Small intestine (tissue), 7 donors: ENCODE measurements around the gene COX10. TPM values are rescaled to one million over a fixed set of nuclear protein-coding genes. Genes with fewer than 3 reads are reported as not detected.

ENCODE experiments used
- DNase-seq, 2 donors: peaks; one replicate each; pipeline versions ENCODE4 v3.0.0 to v3.0.0-alpha.2; 2013
- FAIRE-seq: peaks from 2 replicates; lab custom pipeline; 2012; peaks lifted over from hg19 to GRCh38; lab: Jason Lieb, UNC
- H3K27ac ChIP-seq, 3 donors: one replicate each; pipeline ENCODE4 v1.5.1; 2013; ENCODE audit warnings: low read length in 2 of 3, mild to moderate bottlenecking in 2 of 3, control low read depth in 1 of 3, inconsistent platforms in 1 of 3, low read depth in 1 of 3, moderate library complexity in 1 of 3
- H3K27me3 ChIP-seq, 3 donors: one replicate each; pipeline ENCODE4 v1.6.1; 2013; ENCODE audit warnings: low read length in 3 of 3, inconsistent platforms in 1 of 3; ENCODE audit not compliant: control insufficient read depth in 3 of 3, insufficient read depth in 3 of 3
- H3K36me3 ChIP-seq, 3 donors: one replicate each; pipeline ENCODE4 v1.6.1; 2013; ENCODE audit warnings: low read length in 3 of 3, inconsistent platforms in 1 of 3, low read depth in 1 of 3, mild to moderate bottlenecking in 1 of 3, moderate library complexity in 1 of 3; ENCODE audit not compliant: control insufficient read depth in 3 of 3, insufficient read depth in 2 of 3
- H3K4me1 ChIP-seq, 3 donors: one replicate each; pipeline ENCODE4 v1.6.1; 2013; ENCODE audit warnings: low read length in 2 of 3, inconsistent platforms in 1 of 3, low read depth in 1 of 3, mild to moderate bottlenecking in 1 of 3, moderate library complexity in 1 of 3; ENCODE audit not compliant: control insufficient read depth in 3 of 3, insufficient read depth in 2 of 3
- H3K4me3 ChIP-seq, 3 donors: one replicate each; pipeline ENCODE4 v1.5.1; 2013; ENCODE audit warnings: low read length in 3 of 3, control low read depth in 1 of 3, inconsistent platforms in 1 of 3, low read depth in 1 of 3, mild to moderate bottlenecking in 1 of 3, moderate library complexity in 1 of 3
- H3K9me3 ChIP-seq, 2 donors: one replicate each; pipeline ENCODE4 v1.6.1; 2013; ENCODE audit warnings: low read depth in 1 of 2, low read length in 1 of 2; ENCODE audit not compliant: control insufficient read depth in 2 of 2, insufficient read depth in 1 of 2
- WGBS, 3 donors: extraction: QIAGEN DNeasy Blood & Tissue Kit; methylation state at CpG; one replicate each; pipeline ENCODE4 v1.1.7; 2013; 5-methylcytosine and 5-hydroxymethylcytosine counted together
- polyA plus RNA-seq, 4 donors: library from polyadenylated mRNA; stranded (reverse) in 3 of 4; unstranded in 1 of 4; fragments of 200-250 nt in 3 of 4; fragments of 120-200 nt in 1 of 4; gene quantifications; one replicate each; pipeline versions ENCODE4 v1.2.1 to v1.2.3, GENCODE V29; 2013
- donor health status: healthy with polysubstance abuse.
- donor health status: control.
- donor health status: control.
- donor health status: Bipolar disorder and iron deficiency.
- donor health status: healthy.

The COX10 gene
- polyA plus RNA-seq, 4 donors: 10.8 to 18.1 (median 16.2) TPM

DNA sequence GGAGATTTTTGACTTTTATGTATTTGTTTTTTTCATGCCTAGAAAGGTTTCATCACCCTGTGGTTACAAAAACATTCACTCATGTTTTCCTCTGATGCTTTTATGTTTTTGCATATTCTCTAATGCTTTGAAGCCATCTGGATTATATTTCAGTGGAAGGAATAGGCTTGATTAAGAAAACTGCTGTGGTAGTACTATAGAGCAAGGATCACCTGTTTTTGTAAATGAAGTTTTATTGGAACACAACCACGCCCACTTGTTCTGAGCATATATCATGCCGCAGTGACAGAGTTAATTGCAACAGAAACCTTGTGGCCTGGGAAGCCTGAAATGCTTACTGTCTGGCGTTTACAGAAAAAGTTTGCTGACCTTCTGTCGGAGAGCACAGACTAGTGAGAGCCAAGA, 11.5 kb downstream of the COX10 start:
- Histone ChIP-seq H3K27ac (peak overlapping the region in 1 of 3 donors; percentile 63), H3K4me3 (no peak overlapping the region), H3K9me3 (no peaks in the 10 kb centered on the region), H3K4me1 (peaks cover 0 to 4% (median 3%) of the 10 kb centered on the region in 3 donors), H3K27me3 (no peaks in the 10 kb centered on the region), H3K36me3 (peaks cover 0 to 16% (median 8%) of the 10 kb centered on the region in 3 donors)
- DNase-seq (peak; percentile 71 to 72), FAIRE-seq (no peak)
- 19 to 58% (median 36%) methylated on average over 4 of the region's 4 CpGs for WGBS, 3 donors

DNA sequence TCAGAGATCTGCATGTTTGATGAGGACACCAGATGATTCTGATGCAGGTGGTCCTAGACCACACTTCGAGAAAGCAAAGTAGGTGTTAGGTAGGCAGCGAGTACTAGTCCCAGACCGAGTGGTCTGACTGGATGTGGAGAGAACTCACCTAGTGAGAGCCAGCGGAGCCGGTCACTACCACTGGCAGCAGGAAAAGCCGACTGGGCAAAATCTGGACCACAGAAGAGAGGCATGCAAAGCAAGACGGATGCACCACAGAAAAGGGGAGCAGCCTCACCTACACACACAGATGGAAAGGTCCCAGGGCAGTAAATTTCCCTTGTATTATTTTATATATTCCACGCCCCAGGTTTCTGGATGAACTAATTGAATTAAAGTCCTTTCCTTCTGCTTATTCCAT, 13.5 kb downstream of the COX10 start:
- Histone ChIP-seq H3K27me3 (no peaks in the 10 kb centered on the region), H3K9me3 (no peaks in the 10 kb centered on the region), H3K27ac (no peak overlapping the region), H3K4me1 (peaks cover 2 to 4% (median 3%) of the 10 kb centered on the region in 3 donors), H3K36me3 (peaks cover 0 to 12% (median 8%) of the 10 kb centered on the region in 3 donors), H3K4me3 (no peak overlapping the region)
- DNase-seq (no peak), FAIRE-seq (no peak)
- WGBS, 3 donors: 81 to 91% (median 88%) methylated on average over 8 of the region's 8 CpGs

DNA sequence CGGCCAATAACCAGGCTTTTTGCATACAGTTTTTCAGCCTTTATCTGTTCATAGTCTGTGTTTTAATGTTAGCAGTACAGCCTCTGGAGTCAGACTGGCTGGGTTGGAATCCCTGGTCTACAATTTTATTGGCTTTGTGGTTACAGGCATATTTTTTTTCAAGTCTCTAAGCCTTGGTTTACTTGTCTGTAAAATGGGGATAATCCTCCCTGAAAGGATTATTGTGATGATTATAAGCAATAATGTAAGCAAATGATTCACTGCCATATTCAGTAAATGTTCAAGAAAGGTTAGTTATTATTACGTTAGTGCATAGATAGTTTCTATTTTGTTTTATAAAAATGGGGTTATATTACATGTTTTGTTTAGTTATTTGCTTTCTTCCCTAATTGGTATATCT, 15.7 kb downstream of the COX10 start:
- no peak overlapping the region for H3K27ac ChIP-seq
- no peak for DNase-seq
- H3K9me3 ChIP-seq: no peaks in the 10 kb centered on the region
- H3K4me1 ChIP-seq: peaks cover 2 to 4% (median 3%) of the 10 kb centered on the region in 3 donors
- H3K27me3 ChIP-seq: no peaks in the 10 kb centered on the region
- no peak overlapping the region for H3K4me3 ChIP-seq
- WGBS, 3 donors: 69 to 89% (median 83%) methylated on average over 2 of the region's 2 CpGs
- no peak for FAIRE-seq
- H3K36me3 ChIP-seq: peaks cover 0 to 8% (median 0%) of the 10 kb centered on the region in 3 donors

DNA sequence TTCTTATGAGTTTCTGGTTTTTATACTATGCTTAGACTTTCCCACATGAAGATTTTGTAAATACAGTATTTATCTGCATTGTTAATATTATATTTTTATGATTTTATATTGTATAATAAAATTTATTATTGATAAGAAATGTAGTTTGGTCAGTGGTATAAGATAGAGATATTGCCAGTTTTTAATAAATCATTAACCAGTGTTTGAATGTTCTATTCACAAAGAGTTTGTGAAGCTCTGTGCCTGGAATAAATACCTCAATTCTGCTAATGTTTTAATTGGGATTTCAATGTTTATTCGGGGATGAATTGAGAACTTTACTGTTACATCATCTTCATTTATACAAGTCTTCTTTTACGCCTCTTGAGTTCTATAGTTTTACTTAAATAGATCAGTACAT, 16.9 kb downstream of the COX10 start:
- Histone ChIP-seq H3K9me3 (no peaks in the 10 kb centered on the region), H3K36me3 (peaks cover 0 to 6% (median 0%) of the 10 kb centered on the region in 3 donors), H3K4me1 (peaks cover under 1 to 10% (median 2%) of the 10 kb centered on the region in 3 donors), H3K27me3 (no peaks in the 10 kb centered on the region), H3K27ac (no peak overlapping the region), H3K4me3 (no peak overlapping the region)
- DNase-seq (peak in 1 of 2 donors; percentile 53), FAIRE-seq (peak; percentile 98)
- WGBS, 3 donors: 21 to 65% (median 43%) methylated on average over 2 of the region's 2 CpGs

DNA sequence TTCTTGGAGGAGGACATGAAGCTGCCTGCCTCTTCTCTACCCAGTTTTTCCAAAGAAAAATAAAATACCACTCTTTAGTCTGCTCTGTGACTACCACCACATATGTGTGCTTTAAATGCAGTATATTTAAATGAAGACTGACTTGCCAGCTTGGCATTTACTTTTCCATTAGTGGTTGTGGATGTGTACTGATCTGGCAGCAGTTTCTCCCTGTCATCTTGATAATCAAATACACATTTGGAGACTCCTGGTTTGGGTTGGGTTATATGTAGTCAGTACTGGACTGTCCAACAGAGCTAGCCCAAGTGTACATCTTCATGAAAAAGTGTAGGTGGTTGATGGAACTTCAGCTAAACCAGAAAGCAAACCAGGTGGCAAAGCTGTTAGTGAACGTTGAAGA, 19.9 kb downstream of the COX10 start:
- WGBS, 3 donors: 84 to 93% (median 93%) methylated on average over 1 of the region's 1 CpG
- peaks cover 2 to 8% (median 2%) of the 10 kb centered on the region in 3 donors for H3K4me1 ChIP-seq
- H3K4me3 ChIP-seq: no peak overlapping the region
- H3K27ac ChIP-seq: no peak overlapping the region
- H3K36me3 ChIP-seq: no peaks in the 10 kb centered on the region
- no peak for DNase-seq
- no peaks in the 10 kb centered on the region for H3K9me3 ChIP-seq
- no peaks in the 10 kb centered on the region for H3K27me3 ChIP-seq
- FAIRE-seq: no peak

DNA sequence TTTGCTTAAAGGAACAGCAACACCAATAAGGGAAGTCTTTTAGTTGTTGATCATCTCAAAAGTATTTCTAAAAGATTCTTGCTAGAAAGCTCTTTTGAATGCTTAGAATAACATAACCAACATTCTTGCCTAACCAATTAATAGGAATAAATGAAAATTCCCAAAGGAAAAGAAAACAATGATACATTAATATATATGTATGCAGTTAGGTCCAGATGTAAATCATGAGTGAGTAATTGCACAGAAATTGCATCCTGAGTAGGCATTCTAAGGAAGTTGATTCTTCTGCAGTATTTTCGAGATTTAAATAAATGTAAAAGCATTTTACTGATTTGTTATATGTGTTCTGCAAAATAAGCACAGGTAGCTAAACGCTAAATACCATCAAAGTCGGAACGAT, 22.1 kb downstream of the COX10 start:
- 68 to 91% (median 84%) methylated on average over 4 of the region's 4 CpGs for WGBS, 3 donors
- H3K27ac ChIP-seq: no peak overlapping the region
- FAIRE-seq (no peak), DNase-seq (no peak)
- no peaks in the 10 kb centered on the region for H3K36me3 ChIP-seq
- H3K4me3 ChIP-seq: no peak overlapping the region
- no peaks in the 10 kb centered on the region for H3K27me3 ChIP-seq
- no peaks in the 10 kb centered on the region for H3K9me3 ChIP-seq
- H3K4me1 ChIP-seq: peaks cover 2 to 8% (median 2%) of the 10 kb centered on the region in 3 donors

DNA sequence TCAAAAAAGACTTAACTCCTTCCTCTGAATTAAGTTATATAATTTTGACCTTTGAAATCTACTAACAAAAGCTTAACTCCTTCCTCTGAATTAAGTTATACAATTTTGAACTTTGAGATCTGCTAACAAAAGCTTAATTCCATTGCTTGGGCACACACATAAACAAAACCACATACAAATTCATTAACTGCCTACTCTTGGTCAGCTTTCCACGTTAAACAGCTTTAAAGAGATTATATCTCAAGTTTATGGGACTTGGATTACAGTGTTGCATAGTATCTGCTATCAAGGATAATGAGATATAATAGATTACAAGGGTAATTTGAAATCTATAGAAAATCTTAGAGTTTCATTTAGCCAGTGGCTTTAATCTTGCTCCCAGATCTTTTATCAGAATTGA, 23.5 kb downstream of the COX10 start:
- Histone ChIP-seq H3K9me3 (no peaks in the 10 kb centered on the region), H3K4me3 (no peak overlapping the region), H3K27ac (no peak overlapping the region), H3K27me3 (no peaks in the 10 kb centered on the region), H3K4me1 (peaks cover 0 to 8% (median 2%) of the 10 kb centered on the region in 3 donors), H3K36me3 (no peaks in the 10 kb centered on the region)
- DNase-seq (peak; percentile 8 to 71), FAIRE-seq (peak; percentile 59)
- WGBS, 3 donors: 19 to 58% (median 34%) methylated on average over 1 of the region's 1 CpG

DNA sequence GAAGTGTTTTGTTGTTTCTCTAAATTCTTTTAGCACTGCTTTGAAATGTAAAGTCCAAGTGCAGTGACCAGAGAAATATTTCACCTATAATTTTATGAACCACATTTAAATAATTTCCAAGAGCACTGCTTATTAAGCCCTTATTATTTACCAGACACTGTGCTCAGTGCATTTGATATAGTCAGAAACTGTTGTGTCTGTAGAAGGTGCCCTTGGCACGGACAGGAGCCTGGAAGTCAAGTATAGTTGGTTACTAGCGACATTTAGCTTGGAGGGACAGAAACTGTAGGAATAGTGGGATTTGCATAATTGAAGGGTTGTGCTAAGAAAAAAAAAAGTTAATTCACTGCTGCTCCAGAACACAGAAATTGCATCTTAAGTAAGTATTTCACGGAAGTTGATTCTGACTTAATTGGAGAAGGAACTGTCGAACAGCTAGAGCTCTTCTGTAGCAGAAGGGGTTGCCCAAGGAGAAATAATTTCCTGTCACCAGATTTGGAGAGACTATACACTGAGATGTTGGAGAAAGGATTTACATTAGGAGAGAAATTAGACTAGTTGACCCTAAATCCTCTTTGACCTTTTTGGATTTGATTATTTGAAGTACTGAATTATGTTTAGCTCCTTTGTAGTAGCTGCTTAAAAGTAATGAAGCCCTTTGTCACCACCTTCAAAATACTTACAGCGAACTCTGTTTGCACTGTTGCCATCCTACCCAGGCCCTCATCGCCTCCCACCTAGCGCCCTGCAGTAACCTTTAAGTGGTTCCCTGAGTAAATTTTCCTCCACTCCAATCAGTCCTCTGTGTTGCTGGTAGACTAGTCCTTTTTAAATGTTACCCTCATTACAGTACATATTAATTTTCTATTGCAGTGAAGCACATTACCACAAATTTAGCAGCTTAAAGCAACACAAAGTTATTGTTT, 25.6 kb downstream of the COX10 start:
- Histone ChIP-seq H3K4me1 (peaks cover 0 to 8% (median 2%) of the 10 kb centered on the region in 3 donors), H3K36me3 (no peaks in the 10 kb centered on the region), H3K9me3 (no peaks in the 10 kb centered on the region), H3K27ac (no peak overlapping the region), H3K27me3 (no peaks in the 10 kb centered on the region), H3K4me3 (no peak overlapping the region)
- WGBS, 3 donors: 93 to 96% (median 96%) methylated on average over 7 of the region's 7 CpGs
- DNase-seq: no peak
- no peak for FAIRE-seq
